SKM-1 (cell line): ENCODE results near the gene ACHE.
"Not testable (repeated sequence)": the region's sequence is repeated elsewhere in the genome, so short reads cannot be mapped to it uniquely, and the experiment has no call there.

Experiments
- DNase-seq: peaks from one replicate; lab custom pipeline; 2025; ENCODE audit not compliant: unreplicated experiment; lab: John Stamatoyannopoulos, UW

Gene ACHE

DNA sequence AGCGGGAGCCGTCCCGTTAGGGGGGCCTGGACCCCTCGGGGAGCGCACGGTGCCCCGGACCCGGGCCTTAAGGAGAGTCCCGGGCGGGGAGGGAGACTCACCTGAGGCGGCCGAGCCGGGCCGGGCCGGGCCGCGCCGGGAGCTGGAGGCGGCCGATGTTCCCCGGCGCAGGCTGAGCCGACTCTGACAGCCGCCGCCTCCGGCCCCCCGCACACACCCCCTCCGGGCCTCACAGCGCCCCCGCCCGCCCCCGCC lies at the start of gene ACHE:
Gene ACHE, minus strand, starts transcription at position 188 of the 255 bp plus-strand sequence. CDS start 1,656 bp downstream, outside the sequence.
- no peak for DNase-seq

GRCh38 chr7:100944138-100944537 lies 48.5 kb upstream of the ACHE start:
- no peak for DNase-seq

- no peak for DNase-seq
Observed at GRCh38 chr7:100943693-100944092, 48.0 kb upstream of the ACHE start.

DNA sequence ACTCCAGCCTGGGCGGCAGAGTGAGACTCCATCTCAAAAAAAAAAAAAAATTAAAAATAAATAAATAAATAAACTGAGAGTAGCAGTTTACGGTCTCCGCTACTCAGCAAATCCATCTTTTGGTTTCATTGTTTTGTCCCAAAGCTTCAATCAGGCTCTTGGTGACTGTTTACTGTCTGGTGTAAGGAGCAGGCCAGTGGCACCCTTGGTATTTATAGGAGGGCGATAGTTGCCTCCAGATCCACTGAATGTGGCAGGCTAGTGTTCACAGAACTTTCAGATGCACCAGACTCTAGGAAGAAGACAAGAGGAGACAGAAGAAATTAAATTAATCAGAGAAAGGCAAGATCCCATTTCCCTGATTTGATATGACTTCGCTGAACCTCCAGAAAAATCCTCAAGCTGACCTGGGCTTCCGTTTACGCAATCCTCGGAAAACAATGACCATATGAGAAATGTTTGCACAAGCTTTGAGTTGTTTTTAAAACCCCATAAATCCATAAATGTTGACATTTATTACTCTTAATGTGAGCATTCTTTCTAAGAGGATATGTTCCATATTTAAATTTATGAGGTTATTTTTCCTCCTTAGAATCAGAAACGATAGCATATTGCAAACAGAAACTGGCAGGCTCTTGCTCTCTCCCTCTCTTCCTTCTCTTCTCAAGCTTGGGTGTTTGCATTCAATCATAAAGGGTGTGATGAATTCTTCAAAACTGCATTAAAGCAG lies 46.5 kb upstream of the ACHE start:
- DNase-seq = no peak

- not testable (repeated sequence) for DNase-seq
Observed at GRCh38 chr7:100936167-100936566, 40.5 kb upstream of the ACHE start.

DNA sequence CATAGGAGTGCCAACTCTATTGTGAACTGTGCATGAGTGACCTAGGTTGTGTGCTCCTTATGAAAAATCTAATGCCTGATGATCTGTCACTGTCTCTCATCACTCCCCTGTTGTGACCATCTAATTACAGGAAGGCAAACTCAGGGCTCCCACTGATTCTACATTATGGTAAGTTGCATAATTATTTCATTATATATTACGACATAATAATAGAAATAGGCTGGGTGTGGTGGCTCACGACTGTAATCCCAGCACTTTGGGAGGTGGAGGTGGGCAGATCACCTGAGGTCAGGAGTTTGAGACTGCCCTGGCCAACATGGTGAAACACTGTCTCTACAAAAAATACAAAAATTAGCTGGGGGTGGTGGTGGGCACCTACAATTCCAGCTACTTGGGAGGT lies 39.7 kb upstream of the ACHE start:
- not testable (repeated sequence) for DNase-seq

GRCh38 chr7:100933734-100934133 lies 38.0 kb upstream of the ACHE start:
- no peak for DNase-seq

DNA sequence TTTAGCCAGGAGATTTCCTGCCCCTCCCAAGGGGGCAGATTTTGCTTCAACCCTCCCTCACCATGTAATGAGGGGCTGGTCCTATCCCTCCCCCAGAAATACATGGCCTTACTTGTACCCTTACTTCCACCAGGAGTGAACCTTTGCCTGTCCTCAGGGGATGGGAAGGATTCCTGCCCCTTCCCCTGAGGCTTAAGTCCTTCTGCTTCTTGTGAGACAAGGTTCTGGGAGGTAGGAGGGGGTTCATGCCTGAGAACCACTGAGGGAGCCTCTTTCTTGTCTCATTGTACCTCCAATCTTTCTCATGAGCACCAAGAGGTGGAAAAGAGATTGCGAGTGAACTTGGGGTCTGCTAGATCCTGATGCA lies 34.1 kb upstream of the ACHE start:
- no peak for DNase-seq

GRCh38 chr7:100923616-100924015 lies 27.9 kb upstream of the ACHE start:
- not testable (repeated sequence) for DNase-seq

- DNase-seq = no peak
Observed at GRCh38 chr7:100921039-100921438, 25.4 kb upstream of the ACHE start.

- not testable (repeated sequence) for DNase-seq
Observed at GRCh38 chr7:100919779-100920437, 24.2 kb upstream of the ACHE start.

GRCh38 chr7:100919335-100919734 lies 23.6 kb upstream of the ACHE start:
- DNase-seq = not testable (repeated sequence)

GRCh38 chr7:100914879-100915447 lies 19.3 kb upstream of the ACHE start:
- DNase-seq = no peak

DNA sequence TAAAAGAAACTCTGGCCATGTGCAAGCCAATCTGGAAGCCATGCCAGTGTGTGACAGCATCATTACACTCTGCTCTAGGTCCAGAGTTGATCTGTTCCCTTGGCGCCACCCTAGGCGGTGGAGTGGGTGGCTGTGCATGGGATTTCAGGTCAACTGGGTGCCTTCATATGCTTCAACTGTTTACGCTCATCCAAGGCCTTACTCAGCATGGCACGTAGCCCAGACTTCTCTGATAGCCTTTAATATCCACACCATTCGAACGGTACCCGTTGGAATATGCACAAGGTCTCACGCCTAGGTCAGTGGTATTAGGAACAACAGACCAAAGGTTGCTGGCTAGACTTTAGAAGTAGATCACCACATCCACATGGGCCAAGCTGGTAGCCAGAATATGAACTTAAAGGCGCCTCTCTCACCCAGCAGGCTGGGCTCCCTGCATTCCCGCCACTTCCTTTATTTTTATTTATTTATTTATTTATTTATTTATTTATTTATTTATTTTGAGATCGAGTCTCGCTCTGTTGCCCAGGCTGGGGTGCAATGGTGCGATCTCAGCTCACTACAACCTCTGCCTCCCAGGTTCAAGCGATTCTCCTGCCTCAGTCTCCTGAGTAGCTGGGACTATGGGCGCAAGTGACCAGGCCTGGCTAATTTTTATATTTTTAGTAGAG lies 18.7 kb upstream of the ACHE start:
- no peak for DNase-seq

DNA sequence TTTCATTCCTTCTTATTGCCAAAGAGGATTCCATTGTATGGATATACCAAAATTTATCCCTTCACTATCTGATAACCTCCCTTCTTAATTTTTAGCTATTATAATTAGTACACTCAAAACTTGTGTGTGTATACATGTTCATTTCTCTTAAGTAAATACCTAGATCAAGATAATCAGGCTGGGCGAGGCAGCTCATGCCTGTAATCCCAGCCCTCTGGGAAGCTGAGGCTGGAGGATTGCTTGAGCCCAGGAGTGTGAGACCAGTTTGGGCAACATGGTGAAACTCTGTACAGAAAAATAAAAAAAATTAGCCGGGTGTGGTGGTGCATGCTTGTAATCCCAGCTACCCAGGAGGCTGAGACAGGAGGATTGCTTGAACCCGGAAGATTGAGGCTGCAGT lies 15.8 kb upstream of the ACHE start:
- DNase-seq = no peak

DNA sequence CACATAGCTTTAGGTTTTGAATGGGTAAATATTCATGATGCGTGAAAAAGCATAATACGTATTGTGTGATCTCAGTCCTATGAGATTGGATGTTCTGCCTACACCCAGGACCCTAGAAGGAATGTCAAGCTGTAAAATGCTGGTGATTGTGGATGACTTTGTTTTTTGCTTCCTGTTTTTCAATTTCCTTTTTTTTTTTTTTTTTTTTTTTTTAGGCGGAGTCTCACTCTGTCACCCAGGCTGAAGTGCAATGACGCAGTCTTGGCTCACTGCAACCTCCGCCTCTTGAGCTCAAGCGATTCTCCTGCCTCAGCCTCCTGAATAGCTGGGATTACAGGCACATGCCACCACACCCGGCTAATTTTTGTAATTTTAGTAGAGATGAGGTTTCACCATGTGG lies 14.8 kb upstream of the ACHE start:
- DNase-seq = not testable (repeated sequence)

- DNase-seq = no peak
Observed at GRCh38 chr7:100908512-100908911, 12.8 kb upstream of the ACHE start.

DNA sequence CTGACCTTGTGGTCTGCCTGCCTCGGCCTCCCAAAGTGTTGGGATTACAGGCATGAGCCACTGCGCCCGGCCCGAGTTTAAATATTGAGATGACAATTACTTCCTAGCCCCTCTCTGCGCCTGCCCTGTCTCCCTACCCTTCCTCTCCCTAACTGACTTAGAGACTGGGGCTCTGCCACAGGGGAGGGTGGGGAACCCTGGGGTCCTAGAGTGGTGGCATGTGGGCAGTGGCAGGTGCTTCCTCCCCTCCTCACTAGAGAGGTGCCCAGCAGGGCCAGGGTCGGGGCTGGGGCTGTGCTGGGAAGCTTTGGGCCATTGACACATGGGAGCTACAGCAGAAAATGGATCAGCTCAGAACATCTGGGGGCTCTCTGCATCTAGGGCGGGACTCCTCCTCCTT lies 7.0 kb upstream of the ACHE start:
- DNase-seq = no peak

- no peak for DNase-seq
Observed at GRCh38 chr7:100901921-100902332, 6.2 kb upstream of the ACHE start.

- no peak for DNase-seq
Observed at GRCh38 chr7:100900978-100901377, 5.3 kb upstream of the ACHE start.

DNA sequence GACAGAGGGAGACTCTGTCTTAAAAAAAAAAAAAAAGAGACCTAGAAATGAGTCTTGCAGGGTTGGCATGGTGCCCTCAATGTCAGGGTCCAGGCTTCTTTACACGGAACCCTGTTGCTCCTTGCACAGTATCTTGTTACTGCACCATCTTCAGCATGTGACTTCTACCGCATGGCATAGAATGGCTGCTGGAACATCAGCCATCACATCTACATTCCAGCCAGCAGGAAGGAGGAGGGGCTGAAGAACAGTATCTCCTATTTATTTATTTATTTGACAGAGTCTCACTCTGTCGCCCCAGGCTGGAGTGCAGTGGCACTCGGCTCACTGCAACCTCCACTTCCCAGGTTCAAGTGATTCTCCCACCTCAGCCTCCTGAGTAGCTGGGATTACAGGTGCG lies 3.7 kb upstream of the ACHE start:
- DNase-seq = no peak
